RPMI8226 (cell line): Measurements from ENCODE around the gene ERAL1.
"Not testable (repeated sequence)": the region's sequence is repeated elsewhere in the genome, so short reads cannot be mapped to it uniquely, and the experiment has no call there.

ENCODE experiments used
- DNase-seq: peaks from one replicate; pipeline ENCODE4 v3.0.0-alpha.2; 2015

Gene ERAL1

GRCh38 chr17:28854457-28855335, at the start of gene ERAL1:
Gene ERAL1 (plus strand): TSS chr17:28855016. CDS start chr17:28855035, 19 bp downstream.
- DNase-seq: peak; percentile 89

DNA sequence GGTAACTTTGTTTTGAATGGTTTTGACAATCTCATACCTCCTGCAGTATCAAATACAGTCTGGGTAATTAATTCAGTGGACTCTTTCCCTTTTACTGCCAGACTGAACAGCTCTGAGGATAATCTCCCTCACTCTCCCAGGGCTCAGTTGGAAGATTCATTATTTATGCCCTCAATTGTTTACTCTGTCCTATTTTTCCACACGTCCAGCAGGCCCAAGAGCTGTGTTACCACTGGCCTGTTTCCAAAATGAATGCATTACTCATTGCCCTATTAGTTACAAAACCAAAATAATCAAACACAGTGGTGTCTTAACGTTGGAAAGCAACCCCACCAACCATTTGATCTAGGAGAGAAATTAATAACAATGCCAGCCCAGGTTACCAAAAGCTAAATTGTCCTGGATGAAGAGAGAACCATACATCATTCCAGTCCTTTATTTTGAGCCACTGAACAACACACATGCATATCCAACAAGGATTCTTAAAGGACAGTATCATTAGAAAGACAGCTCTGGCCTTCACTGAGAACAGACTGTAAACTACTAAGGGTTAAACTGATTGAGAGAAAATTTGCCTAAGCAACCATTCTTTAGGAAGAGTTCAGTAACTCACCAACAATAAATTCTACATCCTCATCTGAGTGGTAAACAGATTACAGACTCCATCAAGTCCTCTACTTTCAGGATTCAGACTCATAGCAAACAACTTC, 46.7 kb upstream of the ERAL1 start:
- DNase-seq: no peak

- no peak for DNase-seq
These were observed 44.4 kb upstream of the ERAL1 start for GRCh38 chr17:28810437-28810836.

GRCh38 chr17:28811651-28812090, 43.1 kb upstream of the ERAL1 start:
- peak; percentile 37 for DNase-seq

- DNase-seq: peak; percentile 97
These were observed 42.6 kb upstream of the ERAL1 start for GRCh38 chr17:28812091-28812747.

- DNase-seq: peak; percentile 71
These were observed 42.0 kb upstream of the ERAL1 start for GRCh38 chr17:28812748-28813377.

DNA sequence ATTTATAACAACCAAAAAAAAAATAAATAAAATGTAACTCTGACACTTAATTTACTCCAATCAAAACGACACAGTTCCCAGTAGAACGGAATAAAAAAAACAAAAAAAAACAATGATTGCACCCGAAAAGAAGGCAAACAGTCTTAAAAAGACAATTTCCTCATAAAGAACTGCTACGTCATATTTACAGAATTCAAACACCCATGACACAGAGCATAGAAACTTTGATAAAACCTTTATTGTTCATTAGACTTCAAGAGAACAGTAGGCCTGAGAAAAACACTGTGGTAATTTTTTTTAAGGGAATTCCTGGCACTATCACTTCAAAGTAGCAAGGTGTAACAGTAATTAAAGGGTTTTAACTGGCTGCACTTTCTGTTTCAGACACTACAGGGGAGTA, 38.3 kb upstream of the ERAL1 start:
- DNase-seq: no peak

- no peak for DNase-seq
These were observed 36.0 kb upstream of the ERAL1 start for GRCh38 chr17:28818819-28819221.

- no peak for DNase-seq
These were observed 35.2 kb upstream of the ERAL1 start for GRCh38 chr17:28819582-28819981.

DNA sequence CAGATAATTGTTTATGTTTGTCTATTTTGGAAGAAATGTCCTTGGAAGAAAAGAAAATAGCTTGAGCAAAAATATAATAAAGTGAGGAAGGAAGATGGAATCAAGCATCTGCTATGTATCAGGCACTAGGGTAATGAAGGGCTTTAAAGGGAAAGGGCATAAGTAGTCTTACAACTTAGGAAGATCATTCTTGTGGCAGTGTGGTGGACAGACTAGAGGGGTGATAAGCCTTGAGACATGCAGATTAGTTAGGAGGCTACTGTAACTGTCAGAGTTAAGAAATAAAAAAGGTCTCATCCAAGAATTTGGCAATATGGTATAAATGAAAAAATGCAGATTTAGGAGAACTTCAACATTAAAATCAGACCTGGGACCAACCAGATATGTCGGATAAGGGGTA, 27.1 kb upstream of the ERAL1 start:
- DNase-seq: no peak

- DNase-seq: no peak
These were observed 26.3 kb upstream of the ERAL1 start for GRCh38 chr17:28828294-28829040.

GRCh38 chr17:28834420-28834819, 20.4 kb upstream of the ERAL1 start:
- DNase-seq: no peak

GRCh38 chr17:28836541-28836940, 18.3 kb upstream of the ERAL1 start:
- DNase-seq: not testable (repeated sequence)

DNA sequence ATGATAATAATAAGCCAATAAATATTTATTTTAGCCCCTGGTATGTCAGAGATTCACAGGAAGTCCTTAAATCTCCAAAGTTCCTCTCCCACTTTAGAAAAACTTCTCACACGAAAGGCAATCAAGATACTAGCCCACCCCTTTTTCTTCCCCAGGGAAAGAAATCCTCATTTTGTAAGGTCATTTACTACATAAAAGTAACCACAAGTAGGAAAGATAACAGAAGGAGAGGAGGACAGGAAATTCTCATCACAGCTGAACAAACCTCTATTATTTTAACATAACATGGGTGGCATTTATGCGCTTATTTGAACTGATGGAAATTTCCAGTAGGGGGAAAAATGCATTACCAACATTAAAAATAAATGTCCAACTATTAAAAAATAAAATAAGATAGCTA, 15.6 kb upstream of the ERAL1 start:
- DNase-seq: no peak

DNA sequence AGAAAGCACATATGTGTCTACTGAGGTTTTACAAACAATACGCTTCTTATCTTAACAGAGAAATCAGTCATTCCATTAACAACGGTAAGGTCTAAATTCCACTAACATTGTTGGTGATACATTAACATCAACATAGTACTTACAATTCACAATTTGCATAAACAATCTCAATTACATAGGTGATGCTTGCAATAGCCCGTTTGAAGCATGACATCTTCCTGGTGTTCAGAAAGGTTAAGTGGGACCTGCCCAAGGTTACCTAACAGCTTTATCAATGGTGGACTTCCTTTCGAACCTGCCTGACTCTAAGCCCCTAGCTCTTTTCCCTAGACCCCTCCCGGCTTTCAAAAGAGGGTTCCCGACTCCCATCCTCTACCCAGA, 12.9 kb upstream of the ERAL1 start:
- DNase-seq: no peak

- DNase-seq: peak; percentile 91
These were observed 12.4 kb upstream of the ERAL1 start, which contains the start of gene FAM222B for GRCh38 chr17:28842282-28843012. Gene FAM222B (minus strand): TSS chr17:28842790. CDS start chr17:28766667, 76,123 bp downstream.

GRCh38 chr17:28843816-28844148, 11.0 kb upstream of the ERAL1 start:
- no peak for DNase-seq

GRCh38 chr17:28846231-28846630, 8.6 kb upstream of the ERAL1 start:
- DNase-seq: no peak

GRCh38 chr17:28846699-28847098, 8.1 kb upstream of the ERAL1 start:
- DNase-seq: not testable (repeated sequence)

DNA sequence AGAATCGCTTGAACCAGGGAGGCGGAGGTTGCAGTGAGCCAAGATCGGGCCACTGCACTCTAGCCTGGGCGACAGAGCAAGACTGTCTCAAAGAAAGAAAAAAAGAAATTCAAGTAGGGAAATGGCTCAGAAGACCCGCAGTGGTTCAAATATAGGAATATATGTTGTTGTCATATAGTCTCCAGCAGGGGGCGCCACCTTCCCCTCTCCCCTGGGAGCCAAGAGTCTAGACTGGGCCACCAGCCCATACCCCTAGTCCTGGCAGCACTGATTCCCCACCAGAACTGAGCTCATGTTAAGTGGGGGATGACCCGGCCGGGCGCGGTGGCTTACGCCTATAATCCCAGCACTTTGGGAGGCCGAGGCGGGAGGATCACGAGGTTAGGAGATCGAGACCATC, 6.1 kb upstream of the ERAL1 start:
- DNase-seq: peak; percentile 16

- peak; percentile 18 for DNase-seq
These were observed 5.5 kb upstream of the ERAL1 start for GRCh38 chr17:28849281-28849680.

DNA sequence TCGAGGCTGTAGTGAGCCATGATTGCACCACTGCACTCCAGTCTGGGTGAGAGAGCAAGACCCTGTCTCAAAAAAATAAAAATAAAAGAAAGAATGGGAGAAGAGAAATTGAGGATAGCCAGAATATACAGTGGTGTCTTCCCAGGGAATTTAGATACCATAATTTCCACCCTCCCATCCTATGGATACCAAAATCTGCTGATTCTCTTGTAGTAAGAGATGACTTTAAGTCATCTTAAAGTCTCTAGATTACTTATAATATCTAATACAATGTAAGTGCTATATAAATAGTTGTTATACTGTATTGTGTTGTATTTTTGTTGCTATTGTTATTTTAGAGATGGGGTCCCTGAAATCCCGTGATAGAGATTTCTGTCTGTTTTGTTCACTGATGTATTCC, 1.5 kb upstream of the ERAL1 start:
- no peak for DNase-seq
